GM10847 (cell line): ENCODE data around the gene RALGAPB.

Experiments used
- POLR2A ChIP-seq: IDR thresholded peaks from 2 replicates; pipeline ENCODE4 v1.6.1; 2011; ENCODE audit not compliant: insufficient read length; ENCODE audit errors: extremely low read depth

RALGAPB gene

GRCh38 chr20:38558596-38559360 is 86.1 kb downstream of the RALGAPB start:
- TF ChIP-seq POLR2A = no peak

GRCh38 chr20:38559764-38560163 is 87.1 kb downstream of the RALGAPB start:
- no peak for TF ChIP-seq POLR2A

- no peak for TF ChIP-seq POLR2A
Observed at GRCh38 chr20:38563802-38564431, 91.3 kb downstream of the RALGAPB start.

GRCh38 chr20:38564680-38565079 is 92.0 kb downstream of the RALGAPB start:
- TF ChIP-seq POLR2A = no peak

GRCh38 chr20:38566036-38566598 is 93.5 kb downstream of the RALGAPB start:
- TF ChIP-seq POLR2A = no peak

- TF ChIP-seq POLR2A = no peak
Observed at GRCh38 chr20:38569747-38570525, 97.3 kb downstream of the RALGAPB start.

- no peak for TF ChIP-seq POLR2A
Observed at GRCh38 chr20:38573413-38573812, 100.8 kb downstream of the RALGAPB start.

- no peak for TF ChIP-seq POLR2A
Observed at GRCh38 chr20:38579219-38579910, 106.7 kb downstream of the RALGAPB start.

GRCh38 chr20:38579921-38580320 is 107.3 kb downstream of the RALGAPB start:
- TF ChIP-seq POLR2A = no peak

GRCh38 chr20:38581013-38581412 is 108.4 kb downstream of the RALGAPB start, which contains the start of gene ADIG:
Gene ADIG (plus strand): TSS chr20:38581197. CDS start chr20:38581251, 54 bp downstream.
- TF ChIP-seq POLR2A = no peak

- TF ChIP-seq POLR2A = no peak
Observed at GRCh38 chr20:38581830-38582358, 109.3 kb downstream of the RALGAPB start.

- no peak for TF ChIP-seq POLR2A
Observed at GRCh38 chr20:38583306-38583705, 110.7 kb downstream of the RALGAPB start.

- no peak for TF ChIP-seq POLR2A
Observed at GRCh38 chr20:38584099-38584763, 111.6 kb downstream of the RALGAPB start.
